ENCODE results near the gene RRP9.

GRCh38 chr3:51966016-51966415 lies 24.3 kb upstream of the RRP9 start:
- TF ChIP-seq CTCF (IDR thresholded peaks at IDR 0.05) (no peak), POLR2AphosphoS5 (IDR thresholded peaks at IDR 0.05; ENCODE audit: insufficient read depth in 1 of 2, low read depth in 1 of 2) (no peak)
